Left renal cortex interstitium (tissue), 4 donors: ENCODE data around the gene PHF13. TPM values are rescaled to one million over a fixed set of nuclear protein-coding genes. Genes with fewer than 3 reads are reported as not detected.

ENCODE experiments used
- DNase-seq, 4 donors: peaks; one replicate each; pipeline ENCODE4 v3.0.0-alpha.2; 2013; ENCODE audit warnings: low read depth in 4 of 4, low spot score in 2 of 4, missing footprints in 1 of 4
- polyA plus RNA-seq, 4 donors: library from polyadenylated mRNA; unstranded; fragments of 120-200 nt; gene quantifications; one replicate each; pipeline ENCODE4 v1.2.1, GENCODE V29; 2013; ENCODE audit not compliant: insufficient read length in 4 of 4

The PHF13 gene
- 10 to 100 TPM; 21.6 to 28.3 (median 26.1) TPM for polyA plus RNA-seq

GRCh38 chr1:6613361-6614018 lies at the start of gene PHF13:
PHF13 (plus strand) TSS chr1:6613731; CDS start chr1:6614067, 336 bp downstream.
- DNase-seq: peak in 3 of 4 donors; percentile 89 to 97 (median 96)

GRCh38 chr1:6569033-6569432 lies 44.5 kb upstream of the PHF13 start:
- no peak for DNase-seq

- no peak for DNase-seq
Observed at GRCh38 chr1:6570100-6570499, 43.4 kb upstream of the PHF13 start.

- no peak for DNase-seq
Observed at GRCh38 chr1:6570987-6571386, 42.5 kb upstream of the PHF13 start.

- no peak for DNase-seq
Observed at GRCh38 chr1:6572653-6573383, 40.7 kb upstream of the PHF13 start.

- no peak for DNase-seq
Observed at GRCh38 chr1:6574025-6574620, 39.4 kb upstream of the PHF13 start.

- no peak for DNase-seq
Observed at GRCh38 chr1:6574818-6575217, 38.7 kb upstream of the PHF13 start.

- no peak for DNase-seq
Observed at GRCh38 chr1:6577831-6578525, 35.6 kb upstream of the PHF13 start.

- no peak for DNase-seq
Observed at GRCh38 chr1:6578624-6579373, 34.7 kb upstream of the PHF13 start.

- peak; percentile 89 to 98 (median 94) for DNase-seq
Observed at GRCh38 chr1:6579374-6580118, 34.0 kb upstream of the PHF13 start, which contains the start of gene ZBTB48. ZBTB48 (plus strand) TSS chr1:6579994; CDS start chr1:6580610, 616 bp downstream.

GRCh38 chr1:6580119-6580592 lies 33.4 kb upstream of the PHF13 start:
- DNase-seq: no peak

- no peak for DNase-seq
Observed at GRCh38 chr1:6580593-6581409, 32.7 kb upstream of the PHF13 start.

GRCh38 chr1:6581561-6582305 lies 31.8 kb upstream of the PHF13 start:
- no peak for DNase-seq

- no peak for DNase-seq
Observed at GRCh38 chr1:6582370-6582769, 31.2 kb upstream of the PHF13 start.

GRCh38 chr1:6584126-6585080 lies 29.1 kb upstream of the PHF13 start:
- no peak for DNase-seq

GRCh38 chr1:6585081-6585722 lies 28.3 kb upstream of the PHF13 start:
- no peak for DNase-seq
